HepG2 (cell line): ENCODE data around the gene DLG3. TPM values are rescaled to one million over a fixed set of nuclear protein-coding genes. Genes with fewer than 3 reads are reported as not detected.

ENCODE experiments used
- ARHGAP35 ChIP-seq: sonication (generic); formaldehyde crosslinking; IDR thresholded peaks from 2 replicates; pipeline ENCODE4 v1.9.0; 2022; ENCODE audit warnings: mild to moderate bottlenecking, inconsistent platforms, moderate library complexity, missing genetic modification reagents, borderline replicate concordance
- ARID4A ChIP-seq: sonication (generic); formaldehyde crosslinking; IDR thresholded peaks from 2 replicates; pipeline ENCODE4 v1.5.0; 2020; ENCODE audit warnings: mild to moderate bottlenecking, missing genetic modification reagents, borderline replicate concordance
- FOSL2 ChIP-seq: sonication (generic); formaldehyde crosslinking; IDR thresholded peaks from 2 replicates; pipeline ENCODE4 v1.4.0; 2020; ENCODE audit warnings: missing genetic modification reagents
- MAZ ChIP-seq, 2 experiments: sonication (generic) in 1 of 2; formaldehyde crosslinking in 1 of 2; IDR thresholded peaks; 2 replicates each; pipeline versions ENCODE4 v1.5.0 to v1.6.1; 2012 to 2020; ENCODE audit warnings: low read depth in 2 of 2, mild to moderate bottlenecking in 2 of 2, borderline replicate concordance in 1 of 2, improper control_type of control experiment in 1 of 2, low read length in 1 of 2, missing genetic modification reagents in 1 of 2, moderate library complexity in 1 of 2
- NAIF1 ChIP-seq: sonication (generic); formaldehyde crosslinking; IDR thresholded peaks from 2 replicates; pipeline ENCODE4 v1.5.0; 2020; ENCODE audit warnings: mild to moderate bottlenecking, missing genetic modification reagents, borderline replicate concordance
- PHF8 ChIP-seq: sonication (generic); formaldehyde crosslinking; IDR thresholded peaks from 2 replicates; pipeline ENCODE4 v1.5.0; 2020; ENCODE audit warnings: missing genetic modification reagents
- POLR2G ChIP-seq: fragments of 200-400 bp; formaldehyde crosslinking; IDR thresholded peaks from 2 replicates; pipeline ENCODE4 v1.6.1; 2018; ENCODE audit warnings: mild to moderate bottlenecking, low read depth, low read length, moderate library complexity
- RAD21 ChIP-seq: fragments of 450-650 bp; formaldehyde crosslinking; IDR thresholded peaks from 2 replicates; pipeline ENCODE4 v1.5.0; 2020; ENCODE audit warnings: mild to moderate bottlenecking
- SRSF1 ChIP-seq: fragments of 200-400 bp; formaldehyde crosslinking; optimal IDR thresholded peaks from 2 replicates; pipeline ENCODE3; 2017; ENCODE audit warnings: mild to moderate bottlenecking, low read depth, low read length, moderate library complexity
- TFDP1 ChIP-seq: IDR thresholded peaks from 2 replicates; pipeline ENCODE4 v1.6.1; 2016; ENCODE audit warnings: missing compliant biosample characterization, missing genetic modification reagents, borderline replicate concordance
- USF2 ChIP-seq, 2 experiments: sonication (generic) in 1 of 2; formaldehyde crosslinking in 1 of 2; IDR thresholded peaks; 2 replicates each; pipeline versions ENCODE4 v1.5.1 to v1.6.1; 2011 to 2020; ENCODE audit warnings: borderline replicate concordance in 1 of 2, low read depth in 1 of 2, low read length in 1 of 2, mild to moderate bottlenecking in 1 of 2, missing genetic modification reagents in 1 of 2, moderate library complexity in 1 of 2
- YEATS2 ChIP-seq: sonication (generic); formaldehyde crosslinking; IDR thresholded peaks from 2 replicates; pipeline ENCODE4 v1.4.0; 2020; ENCODE audit warnings: missing genetic modification reagents, borderline replicate concordance
- ZMAT5 ChIP-seq: sonication (generic); formaldehyde crosslinking; IDR thresholded peaks from 2 replicates; pipeline ENCODE4 v1.5.0; 2020; ENCODE audit warnings: mild to moderate bottlenecking, low read depth, missing genetic modification reagents, borderline replicate concordance
- ZMYM4 ChIP-seq: sonication (generic); formaldehyde crosslinking; IDR thresholded peaks from 2 replicates; pipeline ENCODE4 v1.8.1; 2023; ENCODE audit warnings: mild to moderate bottlenecking, missing genetic modification reagents
- ZNF232 ChIP-seq: sonication (generic); formaldehyde crosslinking; IDR thresholded peaks from 2 replicates; pipeline ENCODE4 v1.4.0; 2020; ENCODE audit warnings: missing genetic modification reagents, borderline replicate concordance
- ZNF709 ChIP-seq: sonication (generic); formaldehyde crosslinking; IDR thresholded peaks from 2 replicates; pipeline ENCODE4 v1.5.0; 2020; ENCODE audit warnings: mild to moderate bottlenecking, missing genetic modification reagents
- ZNF800 ChIP-seq: sonication (generic); formaldehyde crosslinking; IDR thresholded peaks from 2 replicates; pipeline ENCODE4 v1.4.0; 2020; ENCODE audit warnings: missing genetic modification reagents
- polyA plus RNA-seq, 8 experiments: library from polyadenylated mRNA; depleted of rRNA in 3 of 8; stranded (reverse) in 7 of 8; unstranded in 1 of 8; fragments of >200 nt; fragmentation: Illumina TruSeq in 4 of 8; extraction: Trizol in 4 of 8; gene quantifications; 2 replicates each; pipeline versions ENCODE4 v1.2.1 to v1.2.3, GENCODE V29; 2011 to 2016; ENCODE audit warnings: low read depth in 4 of 8, missing spikeins in 1 of 8, mixed read lengths in 1 of 8; ENCODE audit not compliant: insufficient read depth in 1 of 8
- total RNA-seq, 5 experiments: library from RNA; depleted of rRNA; stranded (reverse); fragments of >200 nt; fragmentation: Illumina TruSeq; extraction: Trizol; gene quantifications; 2 replicates each; pipeline ENCODE4 v1.2.3, GENCODE V29; 2016; ENCODE audit warnings: low read depth in 1 of 5

Gene DLG3
- total and polyA plus RNA-seq, 2 of the 13 experiments (the other 11 are each of a cell fraction or from before 2014, with no cell fraction given): 9.9 to 19.4 TPM

- 0 out of 2 replicates have a peak, but pooled peaks have one; percentile 48 for TF ChIP-seq TFDP1 (CRISPR knock-in tag)
- TF ChIP-seq USF2 (IDR thresholded peaks at IDR 0.05; ENCODE audit: low read depth, low read length): no peak
- TF ChIP-seq USF2 (CRISPR knock-in tag; IDR thresholded peaks at IDR 0.05; ENCODE audit: borderline replicate concordance): no peak
- 0 out of 2 replicates have a peak, but pooled peaks have one; percentile 26 for TF ChIP-seq ZNF709
- TF ChIP-seq RAD21 (CRISPR knock-in tag): peak; percentile 70
- TF ChIP-seq ARID4A (CRISPR knock-in tag): peak; percentile 29; the same call in 1 of the 2 replicates
- peak; percentile 49; the same call in 1 of the 2 replicates for TF ChIP-seq YEATS2 (CRISPR knock-in tag)
- TF ChIP-seq ARHGAP35: no peak
- TF ChIP-seq ZMYM4 (CRISPR knock-in tag): peak; percentile 62
- peak; percentile 97 for TF ChIP-seq NAIF1
- TF ChIP-seq ZNF232 (CRISPR knock-in tag): no peak
- peak; percentile 42; the same call in 1 of the 2 replicates for TF ChIP-seq POLR2G
- peak; percentile 33; the same call in 1 of the 2 replicates for TF ChIP-seq FOSL2 (CRISPR knock-in tag)
- TF ChIP-seq ZNF800: no peak
- TF ChIP-seq SRSF1: peak; percentile 43
- no peak for TF ChIP-seq ZMAT5 (CRISPR knock-in tag)
- no peak; the same call in 1 of the 2 replicates for TF ChIP-seq MAZ (IDR thresholded peaks at IDR 0.05; ENCODE audit: borderline replicate concordance, low read depth, low read length)
- TF ChIP-seq MAZ (CRISPR knock-in tag; IDR thresholded peaks at IDR 0.05; ENCODE audit: low read depth): peak; percentile 52
- TF ChIP-seq PHF8: peak; percentile 54; the same call in 1 of the 2 replicates
Measured at GRCh38 chrX:70433848-70434351, 10.7 kb upstream of the DLG3 start (continued).
